Measurements from ENCODE around the gene TMTC1. TPM values are rescaled to one million over a fixed set of nuclear protein-coding genes. Genes with fewer than 3 reads are reported as not detected.

Gene TMTC1
- total RNA-seq, 4 donors from 2014 or later: 83.9 to 169 (median 96.9) TPM

DNA sequence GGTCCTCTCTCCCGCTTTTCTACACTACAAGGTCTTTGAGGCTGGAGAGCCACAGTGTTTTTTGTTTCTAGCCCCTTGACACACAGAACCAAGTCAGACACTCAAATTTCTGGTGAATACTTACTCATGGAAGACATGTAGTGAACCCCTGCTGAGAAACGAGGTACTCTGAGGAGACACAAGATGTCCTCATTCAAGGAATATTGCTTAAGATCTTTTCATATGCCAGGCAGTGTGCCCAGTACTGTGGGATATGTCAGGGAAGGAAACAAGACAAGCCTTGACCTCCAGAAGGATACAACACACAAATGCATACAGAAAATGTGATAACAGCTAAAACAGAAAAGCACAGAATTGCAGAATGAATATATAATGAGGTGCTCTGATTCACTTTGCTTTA lies 75.9 kb downstream of the TMTC1 start:
- ATAC-seq (ENCODE audit: low FRiP score): no peak

DNA sequence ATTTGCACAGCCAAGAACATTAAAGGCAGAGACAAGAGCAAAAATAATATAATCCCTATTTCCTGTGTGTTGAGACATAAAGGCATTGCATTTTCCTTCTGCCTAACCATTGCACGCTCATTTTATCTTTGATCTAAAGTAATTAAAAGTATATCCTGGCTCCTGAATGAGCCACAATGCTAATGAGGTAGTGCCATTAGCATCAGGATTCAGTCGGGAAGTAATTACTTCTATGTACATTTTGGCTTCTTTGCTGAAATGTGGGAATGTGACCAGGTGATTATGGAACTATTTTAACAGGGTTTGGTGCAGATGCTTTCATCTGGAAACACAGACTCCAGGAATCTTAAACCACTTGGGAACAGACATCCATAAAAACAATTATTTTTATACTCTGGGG lies 77.4 kb downstream of the TMTC1 start:
- DNase-seq (ENCODE audit: low spot score): no peak
- ATAC-seq (ENCODE audit: low FRiP score): no peak
- no peak for TF ChIP-seq CTCF (IDR thresholded peaks at IDR 0.05)

More for the DNA sequence above, 75.9 kb downstream of the TMTC1 start:
- TF ChIP-seq CTCF (IDR thresholded peaks at IDR 0.05): no peak
- no peak for DNase-seq (ENCODE audit: low spot score)

- no peak for TF ChIP-seq CTCF (IDR thresholded peaks at IDR 0.05)
- DNase-seq (ENCODE audit: low spot score) (no peak), ATAC-seq (ENCODE audit: low FRiP score) (no peak)
Measured at GRCh38 chr12:29703528-29703927, 80.2 kb downstream of the TMTC1 start.

DNA sequence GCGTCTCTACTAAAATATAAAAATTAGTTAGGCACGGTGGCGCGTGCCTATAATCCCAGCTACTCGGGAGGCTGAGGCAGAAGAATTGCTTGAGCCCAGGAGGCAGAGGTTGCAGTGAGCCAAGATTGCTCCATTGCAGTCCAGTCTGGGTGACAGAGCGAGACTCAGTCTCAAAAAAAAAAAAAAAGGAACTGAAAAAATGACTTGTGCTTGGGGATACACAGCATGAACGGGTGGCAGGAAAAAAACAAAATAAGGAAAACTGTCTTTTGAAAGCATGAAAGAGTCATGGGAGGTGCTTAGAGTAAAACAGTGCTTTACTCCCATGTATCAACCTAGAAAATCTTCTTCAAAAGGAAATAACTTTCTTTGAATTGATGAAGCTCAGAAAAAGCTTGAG lies 80.8 kb downstream of the TMTC1 start:
- no peak for DNase-seq (ENCODE audit: low spot score)
- no peak for ATAC-seq (ENCODE audit: low FRiP score)
- no peak for TF ChIP-seq CTCF (IDR thresholded peaks at IDR 0.05)

- DNase-seq (ENCODE audit: low spot score) (no peak), ATAC-seq (ENCODE audit: low FRiP score) (no peak)
- TF ChIP-seq CTCF (IDR thresholded peaks at IDR 0.05): no peak
Measured at GRCh38 chr12:29702222-29702621, 81.5 kb downstream of the TMTC1 start.

GRCh38 chr12:29700761-29701481 lies 82.8 kb downstream of the TMTC1 start:
- no peak for DNase-seq (ENCODE audit: low spot score)
- TF ChIP-seq CTCF (IDR thresholded peaks at IDR 0.05): no peak
- ATAC-seq (ENCODE audit: low FRiP score): no peak

GRCh38 chr12:29698756-29699155 lies 85.0 kb downstream of the TMTC1 start:
- ATAC-seq (ENCODE audit: low FRiP score) (no peak), DNase-seq (ENCODE audit: low spot score) (no peak)
- TF ChIP-seq CTCF (IDR thresholded peaks at IDR 0.05): no peak

Data from omental fat pad (tissue), 4 donors.